NCI-H187 treated with DMSO at 0.1 percent for 48 hours (cell line): ENCODE results near the gene THAP7.

ENCODE experiments used
- DNase-seq: peaks from one replicate; lab custom pipeline; 2025; lab: John Stamatoyannopoulos, UW

Gene THAP7

GRCh38 chr22:21030621-21031544 is 29.0 kb upstream of the THAP7 start:
- no peak for DNase-seq

- no peak for DNase-seq
Measured at GRCh38 chr22:21030032-21030431, 28.1 kb upstream of the THAP7 start.

- DNase-seq: no peak
Measured at GRCh38 chr22:21029486-21030025, 27.6 kb upstream of the THAP7 start.

- no peak for DNase-seq
Measured at GRCh38 chr22:21028277-21029251, 26.6 kb upstream of the THAP7 start.

GRCh38 chr22:21026783-21027692 is 25.1 kb upstream of the THAP7 start:
- DNase-seq: no peak

GRCh38 chr22:21025763-21026755 is 24.1 kb upstream of the THAP7 start:
- no peak for DNase-seq

- DNase-seq: no peak
Measured at GRCh38 chr22:21025266-21025665, 23.3 kb upstream of the THAP7 start.

- no peak for DNase-seq
Measured at GRCh38 chr22:21022955-21023614, 21.2 kb upstream of the THAP7 start.

- no peak for DNase-seq
Measured at GRCh38 chr22:21022507-21022906, 20.6 kb upstream of the THAP7 start.

GRCh38 chr22:21020802-21021429 is 19.0 kb upstream of the THAP7 start:
- no peak for DNase-seq

- DNase-seq: no peak
Measured at GRCh38 chr22:21018314-21018713, 16.4 kb upstream of the THAP7 start.

GRCh38 chr22:21016644-21017420 is 14.9 kb upstream of the THAP7 start:
- no peak for DNase-seq

- DNase-seq: no peak
Measured at GRCh38 chr22:21015466-21016006, 13.6 kb upstream of the THAP7 start.

- DNase-seq: no peak
Measured at GRCh38 chr22:21014726-21015465, 13.0 kb upstream of the THAP7 start, which contains the start of gene P2RX6. TSS of gene P2RX6 (plus strand) at chr22:21015165. CDS start at chr22:21015175, 10 bp downstream.

- DNase-seq: peak; percentile 45
Measured at GRCh38 chr22:21014202-21014725, 12.3 kb upstream of the THAP7 start.

GRCh38 chr22:21013657-21014201 is 11.8 kb upstream of the THAP7 start:
- DNase-seq: no peak
